Inferior parietal cortex (tissue), 1 donor: ENCODE data around the gene LINC01488.

Experiments
- DNase-seq: peaks from one replicate; pipeline ENCODE4 v3.0.0-alpha.2; 2016; ENCODE audit errors: extremely low spot score

LINC01488 gene

GRCh38 chr11:69445131-69445470, 36.4 kb upstream of the LINC01488 start:
- no peak for DNase-seq

- no peak for DNase-seq
Measured at GRCh38 chr11:69446108-69446507, 35.4 kb upstream of the LINC01488 start.

GRCh38 chr11:69447786-69448185, 33.7 kb upstream of the LINC01488 start:
- no peak for DNase-seq

- DNase-seq, result no peak
Measured at GRCh38 chr11:69448471-69449284, 32.8 kb upstream of the LINC01488 start.

GRCh38 chr11:69449320-69450063, 32.0 kb upstream of the LINC01488 start:
- DNase-seq, result no peak

- DNase-seq, result no peak
Measured at GRCh38 chr11:69450064-69450856, 31.2 kb upstream of the LINC01488 start.

- no peak for DNase-seq
Measured at GRCh38 chr11:69450857-69451220, 30.6 kb upstream of the LINC01488 start.

GRCh38 chr11:69451289-69451688, 30.2 kb upstream of the LINC01488 start:
- no peak for DNase-seq

- no peak for DNase-seq
Measured at GRCh38 chr11:69452206-69452987, 29.1 kb upstream of the LINC01488 start.

GRCh38 chr11:69453151-69453550, 28.3 kb upstream of the LINC01488 start:
- DNase-seq, result no peak

- no peak for DNase-seq
Measured at GRCh38 chr11:69454018-69454417, 27.4 kb upstream of the LINC01488 start.

GRCh38 chr11:69455969-69456368, 25.5 kb upstream of the LINC01488 start:
- no peak for DNase-seq

GRCh38 chr11:69456712-69457111, 24.8 kb upstream of the LINC01488 start:
- DNase-seq, result no peak

GRCh38 chr11:69459848-69460539, 21.5 kb upstream of the LINC01488 start:
- no peak for DNase-seq

GRCh38 chr11:69460540-69461257, 20.8 kb upstream of the LINC01488 start:
- no peak for DNase-seq

GRCh38 chr11:69461272-69461962, 20.0 kb upstream of the LINC01488 start:
- no peak for DNase-seq

- no peak for DNase-seq
Measured at GRCh38 chr11:69462106-69462951, 19.1 kb upstream of the LINC01488 start.

GRCh38 chr11:69463181-69463994, 18.1 kb upstream of the LINC01488 start:
- no peak for DNase-seq
